Thyroid gland (tissue), 4 donors: ENCODE results near the gene TUBAL3. TPM values are rescaled to one million over a fixed set of nuclear protein-coding genes. Genes with fewer than 3 reads are reported as not detected.

ENCODE experiments used
- DNase-seq, 2 donors: peaks; one replicate each; pipeline ENCODE4 v3.0.0-alpha.2; 2019
- H3K27ac ChIP-seq, 3 donors: fragments of 200-600 bp; sonication (generic); 1 replicate in 2 of 3; 2 replicates in 1 of 3; pipeline ENCODE4 v1.5.1; 2016 to 2019; ENCODE audit warnings: mild to moderate bottlenecking in 1 of 3, moderate library complexity in 1 of 3
- H3K27me3 ChIP-seq: fragments of 200-600 bp; sonication (generic); one replicate; pipeline ENCODE4 v1.5.1; 2019
- H3K36me3 ChIP-seq, 2 donors: fragments of 200-600 bp; sonication (generic); one replicate each; pipeline ENCODE4 v1.5.1; 2016 to 2019
- H3K4me1 ChIP-seq, 2 donors: fragments of 200-600 bp; sonication (generic); one replicate each; pipeline ENCODE4 v1.5.1; 2017 to 2019
- H3K4me3 ChIP-seq, 3 donors: fragments of 200-600 bp; sonication (generic); replicated peaks in 1 of 3; 1 replicate in 2 of 3; 2 replicates in 1 of 3; pipeline ENCODE4 v1.5.1; 2016; ENCODE audit warnings: mild to moderate bottlenecking in 1 of 3
- H3K9me3 ChIP-seq: fragments of 200-600 bp; sonication (generic); one replicate; pipeline ENCODE4 v1.5.1; 2017
- POLR2A ChIP-seq, 2 donors: fragments of 450-650 bp; IDR thresholded peaks; one replicate each; pipeline ENCODE4 v1.6.1; 2017; ENCODE audit warnings: antibody characterized with exemption in 2 of 2, mild to moderate bottlenecking in 2 of 2, moderate library complexity in 1 of 2
- WGBS, 2 donors: methylation state at CpG; one replicate each; pipeline ENCODE4 v1.1.5; 2017; 5-methylcytosine and 5-hydroxymethylcytosine counted together
- intact Hi-C: fragments of 100-400 bp; cut with DNase I; formaldehyde crosslinking; loops from one replicate; pipeline ENCODE4 v1.15.1; 2023
- total RNA-seq, 4 donors: library from RNA; depleted of rRNA; stranded (reverse); fragments of >200 nt; gene quantifications; one replicate each; pipeline ENCODE4 v1.2.3, GENCODE V29; 2016
- TF ChIP-seq, protein P1 (sequence below), 6 experiments: fragments of 200-600 bp in 3 of 6; fragments of 450-650 bp in 3 of 6; sonication (generic) in 3 of 6; IDR thresholded peaks; one replicate each; pipeline ENCODE4 v1.5.1; 2016 to 2019; ENCODE audit warnings: antibody characterized with exemption in 6 of 6, mild to moderate bottlenecking in 2 of 6, inconsistent platforms in 1 of 6, moderate library complexity in 1 of 6

Gene TUBAL3
- total RNA-seq = 1 to 10 TPM in 1 of 4 donors, under 1 TPM in 1, not detected in 2; 0.33 to 1.1 TPM

DNA sequence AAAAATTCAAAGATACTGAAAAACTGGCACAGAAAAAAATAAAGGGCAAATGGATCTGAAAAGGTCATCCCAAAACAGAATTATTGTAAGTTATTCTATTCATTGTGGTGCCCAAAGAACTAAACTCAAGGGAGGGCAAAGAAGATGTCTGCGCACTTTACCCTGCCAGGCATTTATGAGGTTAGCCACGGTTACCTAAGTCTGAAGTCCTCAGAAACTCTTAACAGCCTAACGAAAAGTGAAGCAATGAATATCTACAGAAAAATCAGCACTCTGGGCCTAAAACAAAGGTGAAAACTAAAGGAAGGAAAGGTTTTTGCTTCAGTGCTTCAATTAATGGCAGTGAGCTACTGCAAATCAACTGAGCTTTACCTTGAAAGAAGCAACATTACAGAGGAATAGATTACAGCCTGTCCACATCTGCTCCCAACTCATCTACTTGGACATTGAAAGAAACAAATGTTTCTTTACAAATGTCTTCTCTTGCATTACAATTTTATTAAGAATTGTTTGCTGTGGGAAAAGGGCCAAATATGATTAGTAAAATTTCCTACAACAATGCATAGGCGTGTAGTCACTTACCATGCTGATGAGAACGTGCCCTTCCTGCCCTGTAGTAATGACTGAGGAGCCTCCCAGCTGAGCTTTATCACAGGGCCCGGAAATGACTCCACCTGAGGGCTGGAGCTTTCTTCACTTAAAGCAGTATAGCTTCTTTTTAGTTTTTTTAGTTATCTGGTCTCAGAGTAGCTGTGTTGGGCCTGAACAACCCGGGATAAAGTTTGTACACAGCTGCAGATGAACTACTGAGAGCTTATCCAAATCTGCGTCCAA is at the start of gene TUBAL3:
TUBAL3 (minus strand) TSS at position 621 of the 834 bp plus-strand sequence; CDS start at position 585, 36 bp downstream.
- Histone ChIP-seq H3K9me3 (no peaks in the 10 kb centered on the region), H3K36me3 (no peaks in the 10 kb centered on the region), H3K27ac (no peak within 1 kb of the TSS), H3K4me3 (no peak within 1 kb of the TSS), H3K27me3 (no peaks in the 10 kb centered on the region), H3K4me1 (no peaks in the 10 kb centered on the region)
- intact Hi-C loops = no loop called here
- WGBS, 2 donors = 70 to 78% methylated on average over 8 of the region's 8 CpGs
- TF ChIP-seq POLR2A (IDR thresholded peaks at IDR 0.05) = no peak
- TF ChIP-seq, protein P1, sequence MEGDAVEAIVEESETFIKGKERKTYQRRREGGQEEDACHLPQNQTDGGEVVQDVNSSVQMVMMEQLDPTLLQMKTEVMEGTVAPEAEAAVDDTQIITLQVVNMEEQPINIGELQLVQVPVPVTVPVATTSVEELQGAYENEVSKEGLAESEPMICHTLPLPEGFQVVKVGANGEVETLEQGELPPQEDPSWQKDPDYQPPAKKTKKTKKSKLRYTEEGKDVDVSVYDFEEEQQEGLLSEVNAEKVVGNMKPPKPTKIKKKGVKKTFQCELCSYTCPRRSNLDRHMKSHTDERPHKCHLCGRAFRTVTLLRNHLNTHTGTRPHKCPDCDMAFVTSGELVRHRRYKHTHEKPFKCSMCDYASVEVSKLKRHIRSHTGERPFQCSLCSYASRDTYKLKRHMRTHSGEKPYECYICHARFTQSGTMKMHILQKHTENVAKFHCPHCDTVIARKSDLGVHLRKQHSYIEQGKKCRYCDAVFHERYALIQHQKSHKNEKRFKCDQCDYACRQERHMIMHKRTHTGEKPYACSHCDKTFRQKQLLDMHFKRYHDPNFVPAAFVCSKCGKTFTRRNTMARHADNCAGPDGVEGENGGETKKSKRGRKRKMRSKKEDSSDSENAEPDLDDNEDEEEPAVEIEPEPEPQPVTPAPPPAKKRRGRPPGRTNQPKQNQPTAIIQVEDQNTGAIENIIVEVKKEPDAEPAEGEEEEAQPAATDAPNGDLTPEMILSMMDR (IDR thresholded peaks at IDR 0.05) = no peak
- no peak for DNase-seq

DNA sequence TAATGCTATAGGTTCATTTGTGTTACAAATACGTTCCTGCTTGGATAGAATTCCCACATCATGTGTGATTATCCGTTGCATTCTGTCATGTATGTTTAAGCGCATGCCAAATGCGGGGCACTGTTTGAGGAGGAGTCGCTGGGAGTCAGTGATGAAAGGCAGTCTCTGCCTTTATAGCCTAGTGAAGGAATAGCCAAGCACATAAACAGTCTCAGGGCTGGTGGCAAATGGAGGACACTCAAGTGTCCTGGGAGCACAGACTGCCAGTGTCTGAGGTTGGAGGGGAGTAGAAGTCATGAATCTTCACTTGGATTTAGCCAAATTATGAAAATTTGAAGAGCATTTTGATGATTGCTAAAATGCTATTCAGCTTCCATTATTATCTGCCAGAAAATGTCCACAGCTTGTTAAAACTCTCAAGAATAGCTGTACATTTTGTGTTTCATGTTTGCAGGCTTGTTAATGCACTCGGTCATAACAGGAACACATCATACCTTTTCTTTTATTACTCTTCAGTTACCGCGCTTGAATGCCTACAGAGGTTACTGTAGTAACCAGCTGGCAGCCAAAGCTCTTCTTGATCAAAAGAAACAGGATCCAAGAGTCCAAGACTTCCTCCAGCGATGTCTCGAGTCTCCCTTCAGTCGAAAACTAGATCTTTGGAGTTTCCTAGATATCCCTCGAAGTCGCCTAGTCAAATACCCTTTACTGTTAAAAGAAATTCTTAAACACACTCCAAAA is 49.3 kb upstream of the TUBAL3 start:
- H3K4me3 ChIP-seq = no peak overlapping the region
- no peaks in the 10 kb centered on the region for H3K9me3 ChIP-seq
- 47 to 52% methylated on average over 13 of the region's 13 CpGs for WGBS, 2 donors
- H3K27ac ChIP-seq = peak overlapping the region; percentile 72 to 76 (median 76)
- H3K27me3 ChIP-seq = no peaks in the 10 kb centered on the region
- H3K4me1 ChIP-seq = peaks cover 30 to 38% of the 10 kb centered on the region in 2 donors
- peak; percentile 76 to 78 for DNase-seq
- peaks cover 23 to 32% of the 10 kb centered on the region in 2 donors for H3K36me3 ChIP-seq
- intact Hi-C loops = no loop called here
- TF ChIP-seq POLR2A (IDR thresholded peaks at IDR 0.05) = peak in 1 of 2 donors; percentile 36
- TF ChIP-seq, protein P1 (IDR thresholded peaks at IDR 0.05) = no peak

DNA sequence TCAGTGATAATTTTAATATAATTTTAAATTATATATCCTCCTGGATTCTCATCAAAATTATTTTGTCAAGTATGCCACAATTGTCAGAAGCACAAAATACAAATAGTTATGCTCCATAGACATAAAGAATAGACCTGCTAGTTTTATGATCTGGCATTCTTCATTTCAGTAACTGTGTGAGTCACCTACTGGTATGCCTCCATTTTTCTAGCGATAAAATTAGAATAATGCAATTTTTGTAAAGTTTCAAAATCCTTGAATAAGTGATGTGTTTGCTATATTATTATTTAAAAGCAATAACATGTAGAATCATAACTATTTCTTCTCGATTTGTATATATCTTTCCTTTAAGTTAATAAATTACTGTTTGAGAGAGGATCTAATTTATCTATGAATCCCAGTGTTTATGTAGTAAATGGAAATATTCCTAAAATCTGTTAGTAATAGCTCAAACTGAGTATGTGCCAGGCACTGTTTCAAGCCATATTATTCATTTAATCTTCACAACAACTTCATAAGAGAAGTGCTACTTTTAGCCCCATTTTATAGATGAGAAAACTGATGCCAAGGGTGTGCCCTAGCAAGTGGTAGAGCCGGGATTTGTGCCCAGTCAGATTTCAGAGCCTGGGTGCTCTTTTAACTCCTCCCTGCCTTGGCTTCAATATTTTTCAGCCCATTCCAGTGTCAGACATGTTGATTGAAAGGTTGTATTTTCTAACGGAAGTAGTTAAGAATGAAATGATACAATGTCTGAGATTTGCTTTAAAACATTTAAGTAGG is 46.2 kb upstream of the TUBAL3 start:
- 86 to 88% methylated on average over 4 of the region's 4 CpGs for WGBS, 2 donors
- Histone ChIP-seq H3K9me3 (no peaks in the 10 kb centered on the region), H3K27ac (peak overlapping the region; percentile 59 to 80 (median 76)), H3K4me3 (no peak overlapping the region), H3K36me3 (peaks cover 11 to 19% of the 10 kb centered on the region in 2 donors), H3K27me3 (no peaks in the 10 kb centered on the region), H3K4me1 (peaks cover 34 to 44% of the 10 kb centered on the region in 2 donors)
- no peak for DNase-seq
- TF ChIP-seq, protein P1 (IDR thresholded peaks at IDR 0.05) = no peak
- TF ChIP-seq POLR2A (IDR thresholded peaks at IDR 0.05) = no peak
- intact Hi-C loops = no loop called here

DNA sequence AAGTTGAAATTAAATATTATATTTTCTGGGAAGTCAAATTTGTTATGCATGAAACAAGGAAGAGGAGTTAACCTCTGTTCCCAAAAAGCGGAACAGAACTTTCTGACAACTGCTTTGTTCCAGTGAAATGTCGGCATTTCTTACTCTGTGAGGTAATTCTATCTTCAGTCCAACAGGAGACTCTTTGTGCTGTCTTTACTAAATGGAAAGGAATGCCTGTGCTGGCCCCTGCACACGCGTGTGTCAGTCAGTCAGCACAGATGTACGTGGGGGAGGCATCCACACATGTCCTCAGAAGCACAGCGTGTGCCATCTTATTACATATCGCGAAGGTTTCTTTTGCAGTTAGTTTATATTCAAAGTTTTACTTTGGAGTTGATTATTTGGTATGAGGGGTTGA is 45.2 kb upstream of the TUBAL3 start:
- H3K9me3 ChIP-seq = no peaks in the 10 kb centered on the region
- intact Hi-C loops = loop anchor here (10.0 kb wide), 1 partner anchor 425 kb away; no protein-coding TSS in a partner anchor
- WGBS, 2 donors = 72 to 78% methylated on average over 8 of the region's 8 CpGs
- no peaks in the 10 kb centered on the region for H3K27me3 ChIP-seq
- H3K27ac ChIP-seq = peak overlapping the region; percentile 40 to 80 (median 59)
- TF ChIP-seq, protein P1 (IDR thresholded peaks at IDR 0.05) = peak in 1 of 6 experiments; percentile 13
- no peak for TF ChIP-seq POLR2A (IDR thresholded peaks at IDR 0.05)
- peak overlapping the region in 1 of 3 donors; percentile 40 for H3K4me3 ChIP-seq
- no peak for DNase-seq
- H3K4me1 ChIP-seq = peaks cover 38 to 54% of the 10 kb centered on the region in 2 donors
- peaks cover 10% of the 10 kb centered on the region in 2 donors for H3K36me3 ChIP-seq
